Left ventricle myocardium inferior (tissue), 1 donor: ENCODE results near the gene AFMID. TPM values are rescaled to one million over a fixed set of nuclear protein-coding genes. Genes with fewer than 3 reads are reported as not detected.

Experiments used
- DNase-seq: peaks from one replicate; pipeline ENCODE4 v3.0.0-alpha.2; 2020
- H3K27ac ChIP-seq: fragments of 200-600 bp; replicated peaks from 2 replicates; pipeline ENCODE4 v1.8.0; 2021
- H3K27me3 ChIP-seq: fragments of 200-600 bp; 2 replicates; pipeline ENCODE4 v1.8.0; 2021; ENCODE audit warnings: low read depth
- H3K36me3 ChIP-seq: fragments of 200-600 bp; 2 replicates; pipeline ENCODE4 v1.8.0; 2021
- H3K4me1 ChIP-seq: fragments of 200-600 bp; 2 replicates; pipeline ENCODE4 v1.8.0; 2021
- H3K4me3 ChIP-seq: fragments of 200-600 bp; 2 replicates; pipeline ENCODE4 v1.8.0; 2021; ENCODE audit warnings: mild to moderate bottlenecking, moderate library complexity
- H3K9me3 ChIP-seq: fragments of 200-600 bp; replicated peaks from 2 replicates; pipeline ENCODE4 v1.8.0; 2021
- intact Hi-C: fragments of 100-400 bp; cut with micrococcal nuclease; formaldehyde crosslinking; loops from one replicate; pipeline ENCODE4 v1.11.0; 2022
- total RNA-seq: library from RNA; stranded (reverse); fragmentation: NEBNext Ultra II Directional; extraction: Animal tissue kit (Norgen Biotek cat#: 25700); gene quantifications from one replicate; pipeline ENCODE4 v1.2.1, GENCODE V29; 2021
- TF ChIP-seq, protein P1 (sequence below): fragments of 200-600 bp; IDR thresholded peaks from 2 replicates; pipeline ENCODE4 v1.8.0; 2021; ENCODE audit warnings: antibody characterized with exemption, mild to moderate bottlenecking, borderline replicate concordance
- donor health status: DM: no; HTN: yes; CAD: no; lungs with severe emphysema.

The AFMID gene
- total RNA-seq, 1 donor from 2014 or later, result 22.5 TPM

DNA sequence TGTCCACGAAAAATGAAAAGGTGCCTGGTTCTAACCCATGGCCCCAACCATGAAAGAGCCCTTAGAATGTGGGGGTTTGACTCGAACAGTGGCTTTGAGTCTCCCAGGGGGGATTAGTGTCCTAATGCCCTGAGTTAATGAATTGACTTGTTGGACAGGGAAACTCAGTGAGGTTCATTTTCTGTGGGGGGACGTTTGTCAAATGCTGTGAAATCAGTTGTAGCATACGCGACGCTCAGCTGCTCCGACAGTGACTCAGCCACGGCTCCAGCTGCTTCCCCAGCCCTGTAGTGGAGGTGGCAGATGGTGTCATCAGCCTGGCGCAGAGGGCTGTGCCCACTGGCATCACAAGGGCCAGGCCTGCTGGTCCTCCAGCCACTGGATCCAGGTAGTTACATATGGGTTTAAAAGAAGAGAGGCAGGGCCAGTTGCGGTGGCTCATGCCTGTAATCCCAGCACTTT lies 40.3 kb downstream of the AFMID start:
- TF ChIP-seq, protein P1, sequence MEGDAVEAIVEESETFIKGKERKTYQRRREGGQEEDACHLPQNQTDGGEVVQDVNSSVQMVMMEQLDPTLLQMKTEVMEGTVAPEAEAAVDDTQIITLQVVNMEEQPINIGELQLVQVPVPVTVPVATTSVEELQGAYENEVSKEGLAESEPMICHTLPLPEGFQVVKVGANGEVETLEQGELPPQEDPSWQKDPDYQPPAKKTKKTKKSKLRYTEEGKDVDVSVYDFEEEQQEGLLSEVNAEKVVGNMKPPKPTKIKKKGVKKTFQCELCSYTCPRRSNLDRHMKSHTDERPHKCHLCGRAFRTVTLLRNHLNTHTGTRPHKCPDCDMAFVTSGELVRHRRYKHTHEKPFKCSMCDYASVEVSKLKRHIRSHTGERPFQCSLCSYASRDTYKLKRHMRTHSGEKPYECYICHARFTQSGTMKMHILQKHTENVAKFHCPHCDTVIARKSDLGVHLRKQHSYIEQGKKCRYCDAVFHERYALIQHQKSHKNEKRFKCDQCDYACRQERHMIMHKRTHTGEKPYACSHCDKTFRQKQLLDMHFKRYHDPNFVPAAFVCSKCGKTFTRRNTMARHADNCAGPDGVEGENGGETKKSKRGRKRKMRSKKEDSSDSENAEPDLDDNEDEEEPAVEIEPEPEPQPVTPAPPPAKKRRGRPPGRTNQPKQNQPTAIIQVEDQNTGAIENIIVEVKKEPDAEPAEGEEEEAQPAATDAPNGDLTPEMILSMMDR, result no peak
- H3K4me3 ChIP-seq, result no peak overlapping the region
- H3K27me3 ChIP-seq, result peaks cover 34% of the 10 kb centered on the region
- H3K4me1 ChIP-seq, result peaks cover 15% of the 10 kb centered on the region
- intact Hi-C loops, result no loop called here
- DNase-seq, result no peak
- H3K9me3 ChIP-seq, result no peaks in the 10 kb centered on the region
- H3K36me3 ChIP-seq, result no peaks in the 10 kb centered on the region
- no peak overlapping the region for H3K27ac ChIP-seq

DNA sequence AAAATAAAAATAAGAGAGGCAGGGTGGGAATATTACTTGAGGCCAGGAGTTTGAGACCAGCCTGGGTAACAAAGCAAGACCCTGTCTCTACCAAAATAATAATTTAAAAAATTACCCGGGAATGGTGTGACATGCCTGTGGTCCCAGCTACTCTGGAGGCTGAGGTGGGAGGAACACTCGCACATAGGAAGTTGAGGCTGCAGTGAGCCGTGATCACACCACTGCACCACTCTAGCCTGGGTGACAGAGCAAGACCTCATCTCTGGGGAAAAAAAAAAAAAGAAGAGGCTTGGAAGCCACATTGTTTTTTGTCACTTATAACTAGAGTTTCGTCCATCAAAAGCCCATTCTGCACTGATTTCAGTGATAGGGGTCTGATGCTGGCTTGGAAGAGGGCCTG lies 41.0 kb downstream of the AFMID start:
- intact Hi-C loops, result no loop called here
- H3K4me1 ChIP-seq, result peaks cover 11% of the 10 kb centered on the region
- no peak overlapping the region for H3K4me3 ChIP-seq
- TF ChIP-seq, protein P1, result no peak
- no peaks in the 10 kb centered on the region for H3K36me3 ChIP-seq
- DNase-seq, result no peak
- H3K27me3 ChIP-seq, result peaks cover 41% of the 10 kb centered on the region
- no peaks in the 10 kb centered on the region for H3K9me3 ChIP-seq
- no peak overlapping the region for H3K27ac ChIP-seq

DNA sequence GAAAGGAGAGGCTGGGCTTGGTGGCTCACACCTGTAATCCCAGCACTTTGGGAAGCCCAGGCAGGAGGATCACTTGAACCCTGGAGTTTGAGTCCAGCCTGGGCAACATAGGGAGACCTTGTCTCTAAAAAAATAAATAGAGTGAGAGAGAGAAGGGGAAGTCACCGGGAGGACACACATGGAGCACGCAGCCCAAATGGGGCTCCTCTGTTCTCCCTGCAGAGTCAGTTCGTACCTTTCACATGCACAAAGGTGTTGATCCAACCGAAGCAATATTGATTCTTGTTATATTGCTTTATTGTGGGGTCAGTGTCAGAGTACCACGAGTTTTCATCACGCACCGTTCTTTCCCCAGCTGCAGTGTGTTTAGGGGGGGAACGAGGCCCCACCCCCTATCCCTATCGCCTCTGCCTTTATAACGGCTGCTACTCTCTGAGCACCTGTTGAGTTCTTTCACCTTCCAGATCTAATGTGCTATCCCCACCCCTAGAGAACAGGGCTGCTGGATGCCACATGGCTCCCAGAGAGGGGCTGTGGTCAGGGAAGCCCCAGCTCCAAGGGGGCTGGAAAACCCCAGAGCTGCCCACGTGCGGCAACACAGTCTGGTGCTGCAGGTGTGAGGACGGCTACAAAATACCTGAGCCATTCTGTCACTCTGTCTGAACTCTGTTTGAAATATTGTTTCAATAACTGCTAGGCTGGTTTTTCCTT lies 43.2 kb downstream of the AFMID start:
- Histone ChIP-seq H3K4me3 (no peak overlapping the region), H3K27ac (no peak overlapping the region), H3K36me3 (no peaks in the 10 kb centered on the region), H3K27me3 (peaks cover 48% of the 10 kb centered on the region), H3K4me1 (peaks cover 12% of the 10 kb centered on the region), H3K9me3 (no peaks in the 10 kb centered on the region)
- DNase-seq, result no peak
- intact Hi-C loops, result no loop called here
- TF ChIP-seq, protein P1, result no peak

DNA sequence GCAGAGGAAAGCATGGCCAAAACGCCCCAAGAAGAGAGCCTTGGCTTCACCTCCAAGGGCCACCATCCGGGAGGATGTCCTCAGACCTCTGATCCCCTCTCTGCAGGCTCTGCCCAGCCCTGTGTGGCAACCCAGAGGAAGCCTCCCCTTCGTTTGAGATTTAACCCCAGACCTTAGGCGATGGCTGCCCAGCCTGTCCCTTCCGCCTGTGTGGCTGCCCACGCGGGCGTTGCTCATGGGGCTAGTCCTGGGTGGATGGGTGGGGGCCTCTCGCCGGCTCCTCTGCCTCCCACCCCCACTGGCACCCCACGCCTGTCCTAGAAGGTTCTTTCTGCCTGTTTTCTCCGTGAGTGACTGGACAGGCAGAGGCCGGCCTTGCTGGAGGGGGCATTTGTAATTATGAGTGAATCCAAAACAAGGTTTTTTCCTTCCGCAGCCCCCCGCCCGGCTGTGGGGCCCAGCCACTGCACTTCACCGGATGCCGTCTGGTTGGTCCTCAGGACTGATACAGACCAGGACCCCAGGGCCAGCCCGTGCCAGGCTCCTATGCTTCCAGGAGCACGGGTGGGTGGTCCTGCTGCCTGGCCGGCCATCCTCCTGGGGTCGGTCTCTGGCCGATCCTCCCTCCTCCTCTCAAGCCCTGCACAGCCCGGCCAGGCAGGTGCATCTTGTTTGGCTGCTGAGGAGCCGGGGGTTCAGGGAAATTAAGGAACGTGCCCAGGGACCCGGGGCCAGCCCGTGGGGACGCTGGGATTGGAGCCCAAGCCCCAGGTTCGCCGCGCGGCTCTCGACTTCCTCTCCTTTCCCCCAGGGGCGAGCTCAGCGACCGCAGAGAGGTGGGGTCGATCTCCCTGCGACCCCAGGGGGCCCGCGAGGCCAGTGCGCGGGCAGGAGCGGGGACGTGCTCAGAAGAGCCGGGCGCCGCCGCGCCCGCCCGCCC lies 44.1 kb downstream of the AFMID start, which contains the start of gene TMEM235:
Gene TMEM235, plus strand, starts transcription at position 636 of the 940 bp plus-strand sequence. CDS start 393 bp downstream, outside the sequence.
- no peak within 1 kb of the TSS for H3K4me3 ChIP-seq
- no peak for DNase-seq
- no peak within 1 kb of the TSS for H3K27ac ChIP-seq
- TF ChIP-seq, protein P1, result no peak
- no peaks in the 10 kb centered on the region for H3K36me3 ChIP-seq
- peaks cover 12% of the 10 kb centered on the region for H3K4me1 ChIP-seq
- peaks cover 48% of the 10 kb centered on the region for H3K27me3 ChIP-seq
- no peaks in the 10 kb centered on the region for H3K9me3 ChIP-seq
- intact Hi-C loops, result no loop called here

DNA sequence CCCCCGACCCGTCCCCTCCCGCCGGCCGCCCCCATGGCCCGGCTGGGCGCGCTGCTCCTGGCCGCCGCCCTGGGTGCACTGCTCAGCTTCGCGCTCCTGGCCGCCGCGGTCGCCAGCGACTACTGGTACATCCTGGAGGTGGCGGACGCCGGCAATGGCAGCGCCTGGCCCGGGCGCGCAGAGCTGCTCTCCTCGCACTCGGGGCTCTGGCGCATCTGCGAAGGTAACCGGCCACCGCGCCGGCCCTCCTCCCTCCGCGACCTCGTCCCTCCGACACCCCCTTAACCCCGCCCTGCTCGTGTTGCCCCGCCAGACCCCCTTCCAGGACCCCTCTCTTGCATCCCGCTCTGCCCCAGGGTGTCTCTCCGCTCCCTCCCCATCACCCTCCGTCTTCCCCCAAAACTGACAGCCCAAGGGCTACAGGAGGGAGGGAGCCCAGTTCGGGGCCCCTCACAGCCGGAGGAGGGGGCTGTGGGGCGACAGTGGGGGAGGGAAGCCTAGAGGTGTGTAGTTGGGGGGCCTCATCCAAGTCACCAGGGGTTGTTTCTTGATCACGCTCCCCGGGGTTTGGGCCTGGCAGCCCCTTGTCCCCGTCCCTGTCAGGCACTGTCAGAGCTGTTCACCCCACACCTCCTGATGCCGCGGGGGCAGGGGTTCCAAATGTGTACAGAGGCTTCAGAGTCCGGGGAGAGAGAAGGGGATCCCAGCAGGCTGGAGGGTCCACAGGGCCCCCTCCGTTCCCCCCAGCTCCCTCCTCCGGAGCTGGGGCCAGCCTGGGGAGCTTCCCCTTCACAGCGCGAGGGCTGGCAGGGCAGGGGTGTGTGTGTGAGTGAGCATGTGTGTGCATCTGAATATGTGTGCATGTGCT lies 45.1 kb downstream of the AFMID start:
- Histone ChIP-seq H3K27ac (no peak overlapping the region), H3K27me3 (peaks cover 48% of the 10 kb centered on the region), H3K9me3 (no peaks in the 10 kb centered on the region), H3K4me1 (peaks cover 6% of the 10 kb centered on the region), H3K36me3 (no peaks in the 10 kb centered on the region), H3K4me3 (no peak overlapping the region)
- no peak for DNase-seq
- TF ChIP-seq, protein P1, result no peak
- intact Hi-C loops, result no loop called here
